OCI-LY3 (cell line): ENCODE data around the gene GNAZ.

Source experiments
- EZH2phosphoT487 ChIP-seq: fragments of 200-600 bp; shearing (Covaris generic); IDR thresholded peaks from 2 replicates; pipeline ENCODE4 v1.6.1; 2018; ENCODE audit warnings: antibody characterized with exemption, mixed run types, low read depth
- TF ChIP-seq, protein P1 (sequence below): fragments of 200-600, 300-600 bp; sonication (generic); IDR thresholded peaks from 2 replicates; pipeline ENCODE4 v1.5.1; 2014; ENCODE audit warnings: antibody characterized with exemption, low read length, low read depth

DNA sequence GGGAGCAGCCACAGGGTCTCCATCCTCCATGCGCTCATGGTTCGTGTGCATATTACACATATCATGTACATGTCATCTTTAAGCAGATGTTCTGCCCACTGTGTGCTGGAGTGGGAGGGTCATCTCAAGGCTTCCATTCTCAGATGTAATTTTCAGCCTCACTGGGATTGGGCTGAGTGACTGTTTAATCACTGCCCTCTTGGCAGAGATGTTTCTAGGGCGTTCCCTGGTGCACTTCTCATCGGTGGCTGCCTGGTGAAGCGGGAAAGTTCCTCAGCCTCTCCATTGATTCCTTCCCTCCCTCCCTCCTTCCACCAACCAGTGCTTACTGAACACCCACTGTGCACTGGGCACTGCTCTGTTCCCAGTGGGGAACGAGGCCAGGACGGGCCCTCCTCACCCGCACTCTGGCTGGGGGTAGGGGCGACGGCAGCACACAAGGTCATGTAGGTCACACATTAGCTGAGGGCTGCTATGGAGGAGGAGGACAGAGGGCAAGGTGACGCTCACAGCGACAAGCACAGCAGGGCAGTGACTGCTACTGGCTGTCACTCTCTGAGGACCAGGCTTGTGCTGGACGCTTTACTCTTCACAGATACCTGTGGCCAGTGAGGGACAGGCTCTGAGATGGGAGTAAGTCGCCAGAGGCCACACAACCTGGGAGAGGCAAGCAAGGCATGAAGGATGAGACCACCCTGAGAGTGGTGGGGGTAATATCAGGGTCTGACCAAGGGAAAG, 22.9 kb downstream of the GNAZ start:
- TF ChIP-seq, protein P1, sequence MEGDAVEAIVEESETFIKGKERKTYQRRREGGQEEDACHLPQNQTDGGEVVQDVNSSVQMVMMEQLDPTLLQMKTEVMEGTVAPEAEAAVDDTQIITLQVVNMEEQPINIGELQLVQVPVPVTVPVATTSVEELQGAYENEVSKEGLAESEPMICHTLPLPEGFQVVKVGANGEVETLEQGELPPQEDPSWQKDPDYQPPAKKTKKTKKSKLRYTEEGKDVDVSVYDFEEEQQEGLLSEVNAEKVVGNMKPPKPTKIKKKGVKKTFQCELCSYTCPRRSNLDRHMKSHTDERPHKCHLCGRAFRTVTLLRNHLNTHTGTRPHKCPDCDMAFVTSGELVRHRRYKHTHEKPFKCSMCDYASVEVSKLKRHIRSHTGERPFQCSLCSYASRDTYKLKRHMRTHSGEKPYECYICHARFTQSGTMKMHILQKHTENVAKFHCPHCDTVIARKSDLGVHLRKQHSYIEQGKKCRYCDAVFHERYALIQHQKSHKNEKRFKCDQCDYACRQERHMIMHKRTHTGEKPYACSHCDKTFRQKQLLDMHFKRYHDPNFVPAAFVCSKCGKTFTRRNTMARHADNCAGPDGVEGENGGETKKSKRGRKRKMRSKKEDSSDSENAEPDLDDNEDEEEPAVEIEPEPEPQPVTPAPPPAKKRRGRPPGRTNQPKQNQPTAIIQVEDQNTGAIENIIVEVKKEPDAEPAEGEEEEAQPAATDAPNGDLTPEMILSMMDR: no peak
- no peak for TF ChIP-seq EZH2phosphoT487
